ENCODE results near the gene PIP4K2A. TPM values are rescaled to one million over a fixed set of nuclear protein-coding genes. Genes with fewer than 3 reads are reported as not detected.
"Not testable (repeated sequence)": the region's sequence is repeated elsewhere in the genome, so short reads cannot be mapped to it uniquely, and the experiment has no call there.

The PIP4K2A gene
- total RNA-seq, 3 donors from 2014 or later (not counting 1 experiment from before 2014, with no cell fraction given) = 311 to 423 (median 405) TPM

GRCh38 chr10:22515009-22515408 is 199.4 kb downstream of the PIP4K2A start:
- Histone ChIP-seq H3K36me3 (ENCODE audit: control insufficient read depth, insufficient read depth, low read length) (no peaks in the 10 kb centered on the region), H3K27ac (ENCODE audit: low read length) (no peak overlapping the region), H3K9me3 (ENCODE audit: control insufficient read depth, insufficient read depth, low read length) (no peaks in the 10 kb centered on the region), H3K4me1 (ENCODE audit: control insufficient read depth, insufficient read depth, low read length) (peaks cover 11% of the 10 kb centered on the region), H3K4me3 (ENCODE audit: low read length) (no peak overlapping the region), H3K27me3 (ENCODE audit: control insufficient read depth, insufficient read depth, low read length) (peaks cover 2% of the 10 kb centered on the region)
- Mint-ChIP-seq H3K36me3 (no peaks in the 10 kb centered on the region), H3K4me3 (no peak overlapping the region), H3K4me1 (peaks cover 4 to 5% of the 10 kb centered on the region in 2 donors), H3K27me3 (ENCODE audit: low read depth in 2 of 2) (peaks cover 24 to 27% of the 10 kb centered on the region in 2 donors), H3K9me3 (peaks cover 0 to 3% of the 10 kb centered on the region in 2 donors), H3K27ac (no peak overlapping the region)
- TF ChIP-seq, protein P1, sequence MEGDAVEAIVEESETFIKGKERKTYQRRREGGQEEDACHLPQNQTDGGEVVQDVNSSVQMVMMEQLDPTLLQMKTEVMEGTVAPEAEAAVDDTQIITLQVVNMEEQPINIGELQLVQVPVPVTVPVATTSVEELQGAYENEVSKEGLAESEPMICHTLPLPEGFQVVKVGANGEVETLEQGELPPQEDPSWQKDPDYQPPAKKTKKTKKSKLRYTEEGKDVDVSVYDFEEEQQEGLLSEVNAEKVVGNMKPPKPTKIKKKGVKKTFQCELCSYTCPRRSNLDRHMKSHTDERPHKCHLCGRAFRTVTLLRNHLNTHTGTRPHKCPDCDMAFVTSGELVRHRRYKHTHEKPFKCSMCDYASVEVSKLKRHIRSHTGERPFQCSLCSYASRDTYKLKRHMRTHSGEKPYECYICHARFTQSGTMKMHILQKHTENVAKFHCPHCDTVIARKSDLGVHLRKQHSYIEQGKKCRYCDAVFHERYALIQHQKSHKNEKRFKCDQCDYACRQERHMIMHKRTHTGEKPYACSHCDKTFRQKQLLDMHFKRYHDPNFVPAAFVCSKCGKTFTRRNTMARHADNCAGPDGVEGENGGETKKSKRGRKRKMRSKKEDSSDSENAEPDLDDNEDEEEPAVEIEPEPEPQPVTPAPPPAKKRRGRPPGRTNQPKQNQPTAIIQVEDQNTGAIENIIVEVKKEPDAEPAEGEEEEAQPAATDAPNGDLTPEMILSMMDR (IDR thresholded peaks at IDR 0.05) = no peak
- intact Hi-C loops (cut with micrococcal nuclease) = no loop called here
- DNase-seq (no peak), ATAC-seq (no peak)
- 92% methylated on average over 3 of the region's 3 CpGs for WGBS (ENCODE audit: insufficient coverage)

- intact Hi-C loops (cut with micrococcal nuclease); H3K4me3 ChIP-seq (ENCODE audit: low read length); ATAC-seq; H3K9me3 ChIP-seq (ENCODE audit: control insufficient read depth, insufficient read depth, low read length); H3K4me3 Mint-ChIP-seq; DNase-seq; H3K4me1 Mint-ChIP-seq; H3K36me3 Mint-ChIP-seq; H3K9me3 Mint-ChIP-seq; H3K36me3 ChIP-seq (ENCODE audit: control insufficient read depth, insufficient read depth, low read length); H3K27ac ChIP-seq (ENCODE audit: low read length); H3K27me3 ChIP-seq (ENCODE audit: control insufficient read depth, insufficient read depth, low read length); H3K27ac Mint-ChIP-seq: not testable (repeated sequence)
- H3K27me3 Mint-ChIP-seq (ENCODE audit: low read depth in 2 of 2) = peaks cover 23 to 24% of the 10 kb centered on the region in 2 donors
- peaks cover 11% of the 10 kb centered on the region for H3K4me1 ChIP-seq (ENCODE audit: control insufficient read depth, insufficient read depth, low read length)
- WGBS (ENCODE audit: insufficient coverage) = 73% methylated on average over 3 of the region's 3 CpGs
Observed at GRCh38 chr10:22514414-22514758, 200.0 kb downstream of the PIP4K2A start.

GRCh38 chr10:22513483-22514413 is 200.6 kb downstream of the PIP4K2A start:
- H3K4me3 ChIP-seq (ENCODE audit: low read length); intact Hi-C loops (cut with micrococcal nuclease); H3K4me1 Mint-ChIP-seq; H3K27ac Mint-ChIP-seq; H3K9me3 Mint-ChIP-seq; DNase-seq; ATAC-seq; H3K36me3 Mint-ChIP-seq; H3K27ac ChIP-seq (ENCODE audit: low read length); H3K9me3 ChIP-seq (ENCODE audit: control insufficient read depth, insufficient read depth, low read length); H3K27me3 ChIP-seq (ENCODE audit: control insufficient read depth, insufficient read depth, low read length); H3K4me3 Mint-ChIP-seq; H3K36me3 ChIP-seq (ENCODE audit: control insufficient read depth, insufficient read depth, low read length): not testable (repeated sequence)
- H3K27me3 Mint-ChIP-seq (ENCODE audit: low read depth in 2 of 2) = peaks cover 20 to 24% of the 10 kb centered on the region in 2 donors
- 91% methylated on average over 19 of the region's 19 CpGs for WGBS (ENCODE audit: insufficient coverage)
- peaks cover 11% of the 10 kb centered on the region for H3K4me1 ChIP-seq (ENCODE audit: control insufficient read depth, insufficient read depth, low read length)

DNA sequence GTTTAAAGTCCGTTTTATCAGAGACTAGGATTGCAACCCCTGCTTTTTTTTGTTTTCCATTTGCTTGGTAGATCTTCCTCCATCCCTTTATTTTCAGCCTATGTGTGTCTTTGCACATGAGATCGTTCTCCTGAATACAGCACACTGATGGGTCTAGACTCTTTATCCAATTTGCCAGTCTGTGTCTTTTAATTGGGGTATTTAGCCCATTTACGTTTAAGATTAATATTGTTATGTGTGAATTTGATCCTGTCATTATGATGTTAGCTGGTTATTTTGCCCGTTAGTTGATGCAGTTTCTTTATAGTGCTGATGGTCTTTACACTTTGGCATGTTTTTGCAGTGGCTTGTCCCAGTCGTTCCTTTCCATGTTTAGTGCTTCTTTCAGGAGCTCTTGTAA is 202.4 kb downstream of the PIP4K2A start:
- H3K4me1 Mint-ChIP-seq = peaks cover 13 to 16% of the 10 kb centered on the region in 2 donors
- H3K9me3 Mint-ChIP-seq; H3K9me3 ChIP-seq (ENCODE audit: control insufficient read depth, insufficient read depth, low read length); H3K36me3 Mint-ChIP-seq; H3K27ac ChIP-seq (ENCODE audit: low read length); ATAC-seq; H3K27ac Mint-ChIP-seq; intact Hi-C loops (cut with micrococcal nuclease); H3K27me3 ChIP-seq (ENCODE audit: control insufficient read depth, insufficient read depth, low read length); H3K4me3 Mint-ChIP-seq; H3K36me3 ChIP-seq (ENCODE audit: control insufficient read depth, insufficient read depth, low read length); H3K4me3 ChIP-seq (ENCODE audit: low read length); DNase-seq: not testable (repeated sequence)
- H3K27me3 Mint-ChIP-seq (ENCODE audit: low read depth in 2 of 2) = peaks cover 20 to 24% of the 10 kb centered on the region in 2 donors
- WGBS (ENCODE audit: insufficient coverage) = 96% methylated on average over 5 of the region's 5 CpGs
- peaks cover 16% of the 10 kb centered on the region for H3K4me1 ChIP-seq (ENCODE audit: control insufficient read depth, insufficient read depth, low read length)

DNA sequence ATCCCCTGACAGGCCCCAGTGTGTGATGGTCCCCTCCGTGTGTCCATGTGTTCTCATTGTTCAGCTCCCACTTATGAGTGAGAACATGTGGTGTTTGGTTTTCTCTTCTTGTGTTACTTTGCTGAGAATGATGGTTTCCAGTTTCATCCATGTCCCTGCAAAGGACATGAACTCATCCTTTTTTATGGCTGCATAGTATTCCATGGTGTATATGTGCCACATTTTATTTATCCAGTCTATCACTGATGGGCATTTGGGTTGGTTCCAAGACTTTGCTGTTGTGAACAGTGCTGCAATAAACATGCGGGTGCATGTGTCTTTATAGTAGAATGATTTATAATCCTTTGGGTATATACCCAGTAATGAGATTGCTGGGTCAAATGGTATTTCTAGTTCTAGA is 206.2 kb downstream of the PIP4K2A start:
- Mint-ChIP-seq H3K4me3 (peak overlapping the region; percentile 39), H3K4me1 (peaks cover 46 to 50% of the 10 kb centered on the region in 2 donors), H3K27me3 (ENCODE audit: low read depth in 2 of 2) (peaks cover 7 to 11% of the 10 kb centered on the region in 2 donors)
- not testable (repeated sequence) for H3K36me3 ChIP-seq (ENCODE audit: control insufficient read depth, insufficient read depth, low read length); H3K9me3 Mint-ChIP-seq; H3K36me3 Mint-ChIP-seq; H3K27ac ChIP-seq (ENCODE audit: low read length); H3K9me3 ChIP-seq (ENCODE audit: control insufficient read depth, insufficient read depth, low read length); ATAC-seq; H3K4me3 ChIP-seq (ENCODE audit: low read length); H3K27me3 ChIP-seq (ENCODE audit: control insufficient read depth, insufficient read depth, low read length); H3K27ac Mint-ChIP-seq; DNase-seq
- 92% methylated on average over 2 of the region's 2 CpGs for WGBS (ENCODE audit: insufficient coverage)
- intact Hi-C loops (cut with micrococcal nuclease) = loop anchor here (5.0 to 10.0 kb wide), 4 partner anchors 137 to 404 kb away; partner anchors contain the start of gene PIP4K2A
- peaks cover 29% of the 10 kb centered on the region for H3K4me1 ChIP-seq (ENCODE audit: control insufficient read depth, insufficient read depth, low read length)

All from natural killer cell (primary cell).